Stimulated activated CD4-positive, alpha-beta T cell treated with anti-CD3 and anti-CD28 coated beads, Interleukin-1b, Interleukin-23, amount 100 ng/mL, for 1 hour (primary cell): ENCODE measurements around the gene PTGDS.

ENCODE experiments used
- DNase-seq, 2 donors: peaks; one replicate each; pipeline ENCODE4 v3.0.0-alpha.2; 2020; ENCODE audit warnings: low read depth in 2 of 2

Gene PTGDS

GRCh38 chr9:136977223-136977622 lies at the start of gene PTGDS:
PTGDS (plus strand) TSS chr9:136977504; CDS start chr9:136977579, 75 bp downstream.
- DNase-seq: no peak

GRCh38 chr9:136928591-136928990 lies 48.7 kb upstream of the PTGDS start:
- DNase-seq: no peak

- no peak for DNase-seq
Measured at GRCh38 chr9:136930014-136930413, 47.3 kb upstream of the PTGDS start.

- DNase-seq: no peak
Measured at GRCh38 chr9:136931611-136932130, 45.6 kb upstream of the PTGDS start.

- DNase-seq: no peak
Measured at GRCh38 chr9:136934277-136934676, 43.0 kb upstream of the PTGDS start.

- no peak for DNase-seq
Measured at GRCh38 chr9:136935651-136936050, 41.7 kb upstream of the PTGDS start.

GRCh38 chr9:136936645-136937170 lies 40.6 kb upstream of the PTGDS start:
- DNase-seq: no peak

- no peak for DNase-seq
Measured at GRCh38 chr9:136937186-136938001, 39.9 kb upstream of the PTGDS start.

- no peak for DNase-seq
Measured at GRCh38 chr9:136939431-136939995, 37.8 kb upstream of the PTGDS start.

GRCh38 chr9:136939996-136940525 lies 37.2 kb upstream of the PTGDS start:
- no peak for DNase-seq

GRCh38 chr9:136940526-136941230 lies 36.6 kb upstream of the PTGDS start:
- no peak for DNase-seq

- DNase-seq: no peak
Measured at GRCh38 chr9:136941231-136942111, 35.8 kb upstream of the PTGDS start.

- DNase-seq: no peak
Measured at GRCh38 chr9:136942112-136942880, 35.0 kb upstream of the PTGDS start.

- DNase-seq: no peak
Measured at GRCh38 chr9:136942881-136943230, 34.4 kb upstream of the PTGDS start.

GRCh38 chr9:136943291-136944211 lies 33.8 kb upstream of the PTGDS start:
- DNase-seq: no peak

GRCh38 chr9:136944212-136944518 lies 33.1 kb upstream of the PTGDS start:
- no peak for DNase-seq

- peak; percentile 90 for DNase-seq
Measured at GRCh38 chr9:136944519-136945332, 32.6 kb upstream of the PTGDS start, which contains the start of the genes C8G and FBXW5. C8G (plus strand) TSS chr9:136945243; CDS start chr9:136945321, 78 bp downstream. FBXW5 (minus strand) TSS chr9:136944738; CDS start chr9:136944083, 655 bp downstream.
